Bronchial epithelial cell (primary cell): Measurements from ENCODE around the gene CBL. TPM values are rescaled to one million over a fixed set of nuclear protein-coding genes. Genes with fewer than 3 reads are reported as not detected.
A peak's percentile ranks its signal among the peaks of the same experiment; 100 is the strongest.

Experiments used
- DNase-seq: peaks from one replicate; pipeline ENCODE4 v3.0.0-alpha.2; 2010; ENCODE audit warnings: low read depth
- FAIRE-seq: peaks from 2 replicates; lab custom pipeline; 2011; peaks lifted over from hg19 to GRCh38; lab: Jason Lieb, UNC
- H3K27me3 ChIP-seq: 2 replicates; pipeline ENCODE4 v1.5.1; 2011; ENCODE audit warnings: low read length; ENCODE audit not compliant: control insufficient read depth, insufficient read depth
- H3K36me3 ChIP-seq: 2 replicates; pipeline ENCODE4 v1.5.1; 2011; ENCODE audit warnings: low read length; ENCODE audit not compliant: control insufficient read depth, insufficient read depth
- H3K4me3 ChIP-seq: 2 replicates; pipeline ENCODE4 v1.5.1; 2011; ENCODE audit warnings: mild to moderate bottlenecking, low read depth, low read length, control low read depth
- total RNA-seq: library from RNA; depleted of rRNA; stranded (reverse); fragments of >200 nt; gene quantifications from 2 replicates; pipeline ENCODE4 v1.2.1, GENCODE V29; 2014
- TF ChIP-seq, protein P1 (sequence below): IDR thresholded peaks from 2 replicates; pipeline ENCODE4 v1.5.1; 2011; ENCODE audit warnings: mild to moderate bottlenecking, moderate library complexity, low read length, control low read depth, inconsistent platforms; ENCODE audit not compliant: insufficient read depth, severe bottlenecking

Gene CBL
- total RNA-seq, 1 donor from 2014 or later, result 5.5 TPM

DNA sequence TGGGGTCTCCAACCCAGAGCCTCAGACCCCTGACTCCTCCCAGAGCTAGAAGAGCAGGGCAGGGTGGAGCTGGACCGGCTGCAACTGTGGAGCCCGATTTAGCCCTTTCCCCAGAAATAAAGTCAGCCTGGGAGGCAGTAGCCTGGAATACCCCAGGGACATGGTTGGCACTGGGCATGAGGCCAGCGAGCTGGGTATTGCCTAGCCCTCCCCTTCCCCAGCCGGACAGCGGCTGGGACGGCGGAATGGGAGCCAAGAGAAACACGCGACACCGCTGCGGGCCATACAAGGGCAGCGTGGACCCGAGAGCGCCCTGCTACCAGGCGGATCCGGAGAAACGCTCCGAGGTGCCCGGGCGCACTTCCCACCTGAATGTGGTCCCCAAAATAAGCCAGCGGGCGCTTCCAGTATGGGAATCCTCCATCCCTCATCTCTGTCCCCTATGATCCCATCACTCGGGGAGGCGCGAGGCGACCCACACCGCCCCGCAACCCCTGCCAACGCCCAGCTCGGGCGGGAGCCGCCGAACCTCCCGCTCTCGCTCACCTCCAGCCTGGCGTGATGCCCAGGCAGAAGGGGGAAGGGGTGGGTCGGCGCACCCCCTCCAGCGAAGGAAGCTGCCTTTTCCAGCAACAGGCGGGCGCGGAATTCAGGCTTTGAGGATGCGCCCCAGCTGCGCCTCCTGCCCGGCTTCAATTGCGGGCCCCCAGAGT lies 110.0 kb downstream of the CBL start:
- H3K27me3 ChIP-seq, result no peaks in the 10 kb centered on the region
- no peak for FAIRE-seq
- TF ChIP-seq, protein P1, sequence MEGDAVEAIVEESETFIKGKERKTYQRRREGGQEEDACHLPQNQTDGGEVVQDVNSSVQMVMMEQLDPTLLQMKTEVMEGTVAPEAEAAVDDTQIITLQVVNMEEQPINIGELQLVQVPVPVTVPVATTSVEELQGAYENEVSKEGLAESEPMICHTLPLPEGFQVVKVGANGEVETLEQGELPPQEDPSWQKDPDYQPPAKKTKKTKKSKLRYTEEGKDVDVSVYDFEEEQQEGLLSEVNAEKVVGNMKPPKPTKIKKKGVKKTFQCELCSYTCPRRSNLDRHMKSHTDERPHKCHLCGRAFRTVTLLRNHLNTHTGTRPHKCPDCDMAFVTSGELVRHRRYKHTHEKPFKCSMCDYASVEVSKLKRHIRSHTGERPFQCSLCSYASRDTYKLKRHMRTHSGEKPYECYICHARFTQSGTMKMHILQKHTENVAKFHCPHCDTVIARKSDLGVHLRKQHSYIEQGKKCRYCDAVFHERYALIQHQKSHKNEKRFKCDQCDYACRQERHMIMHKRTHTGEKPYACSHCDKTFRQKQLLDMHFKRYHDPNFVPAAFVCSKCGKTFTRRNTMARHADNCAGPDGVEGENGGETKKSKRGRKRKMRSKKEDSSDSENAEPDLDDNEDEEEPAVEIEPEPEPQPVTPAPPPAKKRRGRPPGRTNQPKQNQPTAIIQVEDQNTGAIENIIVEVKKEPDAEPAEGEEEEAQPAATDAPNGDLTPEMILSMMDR, result no peak
- DNase-seq, result no peak
- H3K36me3 ChIP-seq, result peaks cover 16% of the 10 kb centered on the region
- H3K4me3 ChIP-seq, result peak overlapping the region; percentile 51

- DNase-seq, result no peak
- peak within 1 kb of the TSS; percentile 51 for H3K4me3 ChIP-seq
- no peaks in the 10 kb centered on the region for H3K27me3 ChIP-seq
- TF ChIP-seq, protein P1, result no peak
- FAIRE-seq, result no peak
- peaks cover 10% of the 10 kb centered on the region for H3K36me3 ChIP-seq
Observed at GRCh38 chr11:119316729-119317591, 110.8 kb downstream of the CBL start, which contains the start of gene MCAM. Gene MCAM, minus strand, starts transcription at chr11:119317130. Its CDS starts 29 bp downstream, at chr11:119317101.

DNA sequence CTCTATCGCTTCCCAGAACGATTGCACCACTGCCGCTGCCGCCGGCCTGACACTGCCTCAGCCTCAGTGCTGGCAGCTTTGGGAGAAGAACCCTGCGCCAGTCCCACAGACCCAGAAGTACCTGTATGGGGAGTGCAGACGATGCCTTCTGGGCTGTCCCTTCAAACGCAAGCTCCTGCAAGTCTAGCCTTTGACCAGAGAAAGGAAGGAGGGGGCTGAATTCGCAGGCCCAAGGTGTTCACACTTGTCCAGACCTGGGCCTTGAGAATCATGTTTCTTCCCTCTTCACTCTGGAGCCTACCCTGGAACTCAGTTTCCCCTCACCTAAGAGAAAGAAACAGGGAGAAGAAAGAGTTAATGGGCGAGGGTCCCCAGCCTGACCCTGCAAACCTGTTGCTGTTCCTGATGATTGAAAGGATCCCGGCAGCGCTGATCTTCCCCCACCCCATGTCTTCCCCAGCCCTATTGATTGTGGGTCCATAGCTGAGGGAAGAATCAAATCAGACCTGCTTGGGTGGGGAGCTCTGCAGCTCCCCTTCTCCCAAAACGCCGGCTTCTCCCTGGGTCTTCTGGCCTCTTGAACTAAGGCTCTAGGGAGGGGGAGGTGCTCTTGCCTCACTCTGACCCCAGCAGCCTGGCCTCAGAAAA lies 111.6 kb downstream of the CBL start:
- no peak for FAIRE-seq
- peaks cover 5% of the 10 kb centered on the region for H3K36me3 ChIP-seq
- DNase-seq, result peak; percentile 80
- TF ChIP-seq, protein P1, result no peak
- H3K4me3 ChIP-seq, result peak overlapping the region; percentile 51
- no peaks in the 10 kb centered on the region for H3K27me3 ChIP-seq

DNA sequence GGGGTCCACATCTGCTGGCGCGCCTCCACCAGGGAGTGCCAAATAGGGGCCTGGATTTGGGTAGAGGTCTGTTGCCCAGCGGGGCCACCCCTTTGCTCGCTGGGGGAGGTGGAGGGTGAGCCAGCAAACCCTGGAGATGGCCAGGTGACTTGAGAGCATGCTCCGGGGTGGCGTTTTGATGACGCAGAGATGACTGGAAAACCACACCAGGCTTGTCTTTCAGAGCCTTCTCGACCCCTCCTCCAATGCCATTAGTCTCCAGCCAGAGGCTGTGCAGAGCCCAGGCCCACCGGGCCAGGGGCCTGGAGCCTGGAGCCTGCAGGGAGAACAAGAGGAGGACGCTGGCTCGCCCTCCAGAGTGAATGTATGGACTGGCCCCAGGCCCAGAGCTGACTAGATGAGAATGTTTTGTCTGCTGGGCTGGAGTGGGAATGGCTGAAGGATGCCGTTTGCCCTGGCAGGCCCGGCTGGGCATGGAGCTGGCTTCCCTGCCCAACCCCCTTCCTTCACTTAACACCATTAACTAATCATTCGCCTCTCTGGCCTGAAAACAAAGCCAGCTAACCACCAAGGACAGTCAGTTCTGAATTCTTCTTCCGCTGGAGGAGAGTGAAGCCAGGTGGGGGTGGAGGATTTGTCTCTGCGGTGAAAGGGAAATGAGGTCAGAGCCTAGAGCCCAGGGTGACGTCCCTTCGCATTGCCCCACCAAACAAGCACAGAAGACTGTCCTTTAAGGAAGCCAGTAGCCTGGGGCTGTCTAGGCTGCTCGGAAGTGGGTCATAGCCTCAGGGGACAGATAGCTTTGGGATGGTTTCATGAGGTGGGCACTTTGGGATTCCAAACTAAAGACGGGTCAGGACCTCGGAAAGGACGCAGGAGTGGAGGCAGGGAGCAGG lies 112.3 kb downstream of the CBL start:
- H3K36me3 ChIP-seq, result peaks cover 4% of the 10 kb centered on the region
- DNase-seq (peak; percentile 93), FAIRE-seq (no peak)
- TF ChIP-seq, protein P1, result no peak
- H3K4me3 ChIP-seq, result no peak overlapping the region
- H3K27me3 ChIP-seq, result no peaks in the 10 kb centered on the region

DNA sequence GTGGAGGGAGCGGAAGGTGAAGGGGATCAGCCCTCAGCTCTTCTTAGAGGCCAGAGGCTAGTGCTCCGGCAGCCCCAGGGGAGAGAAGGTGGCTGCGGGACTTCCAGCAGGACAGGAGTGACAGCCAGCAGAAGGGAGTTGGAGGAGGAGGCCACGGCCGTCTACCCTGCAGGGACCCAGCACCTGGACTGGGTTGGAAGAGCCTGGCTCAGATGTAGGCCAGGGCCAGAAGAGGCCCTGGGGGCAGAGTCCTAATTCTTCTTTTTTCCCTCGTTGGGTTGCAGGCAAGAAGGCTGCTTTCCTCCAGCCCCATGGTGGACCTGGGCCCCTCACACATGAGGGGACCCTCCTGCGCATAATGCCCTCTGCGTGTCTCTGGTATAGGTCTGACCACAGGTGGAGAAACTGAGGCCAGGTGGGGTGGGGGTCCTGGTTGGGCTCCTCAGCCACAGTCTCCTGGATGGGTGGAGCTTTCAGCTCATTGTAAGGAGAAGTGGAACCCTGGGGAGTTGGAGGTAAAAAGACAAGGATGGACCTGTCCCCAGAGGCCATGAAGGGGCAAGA lies 113.1 kb downstream of the CBL start:
- no peak overlapping the region for H3K4me3 ChIP-seq
- FAIRE-seq, result no peak

More for the DNA sequence above, 113.1 kb downstream of the CBL start:
- TF ChIP-seq, protein P1, result no peak
- peaks cover 4% of the 10 kb centered on the region for H3K36me3 ChIP-seq
- no peak for DNase-seq
- no peaks in the 10 kb centered on the region for H3K27me3 ChIP-seq
